HG02938 (cell line): ENCODE data around the gene OTC.

Experiments
- ATAC-seq: cut with Tn5 transposase; IDR thresholded peaks from one replicate; pipeline ENCODE4 v1.9.1; 2021; ENCODE audit warnings: mild to moderate bottlenecking, moderate library complexity; ENCODE audit not compliant: unreplicated experiment

The OTC gene

GRCh38 chrX:38352362-38352761 lies at the start of gene OTC:
Gene OTC, plus strand, starts transcription at chrX:38352604. Its CDS starts 93 bp downstream, at chrX:38352697.
- ATAC-seq = no peak

- no peak for ATAC-seq
These were observed 48.4 kb upstream of the OTC start for GRCh38 chrX:38304010-38304409.

DNA sequence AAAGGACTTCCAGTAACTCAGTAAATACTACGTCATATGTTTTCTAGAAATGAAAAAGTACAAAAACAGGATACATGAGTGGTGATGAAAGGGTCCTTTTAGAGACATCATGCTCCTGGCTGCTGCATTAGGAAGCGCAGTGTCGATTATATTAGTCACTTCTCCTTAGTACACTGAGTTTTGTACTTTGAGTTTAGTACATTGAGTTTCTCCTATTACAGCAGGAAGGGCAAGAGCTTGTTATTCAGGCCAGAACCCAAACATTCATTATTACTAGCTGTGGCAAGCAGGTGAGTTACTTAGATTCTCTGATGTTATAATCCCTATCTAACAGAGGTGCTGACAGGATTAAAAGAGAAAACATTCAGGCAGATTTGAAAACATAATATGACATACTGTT lies 46.4 kb upstream of the OTC start:
- no peak for ATAC-seq

DNA sequence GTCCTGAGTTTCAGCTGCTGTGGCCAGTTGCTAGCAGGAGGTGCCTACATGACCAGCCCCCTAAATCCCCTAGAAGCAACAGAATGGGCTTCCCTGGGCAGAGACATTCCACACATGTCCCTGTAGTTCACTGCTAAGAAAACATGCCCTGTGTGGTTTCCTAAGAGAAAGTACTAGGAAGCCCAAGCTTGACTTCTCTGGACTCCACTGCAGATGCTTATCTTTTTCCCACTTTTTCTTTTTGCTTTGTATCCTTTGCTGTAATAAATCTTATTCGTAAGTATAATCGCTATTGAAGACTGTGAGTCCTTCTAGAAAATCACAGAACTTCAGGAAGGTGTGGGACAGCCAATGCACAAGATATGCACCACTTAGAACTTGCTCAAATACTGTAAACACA lies 40.7 kb upstream of the OTC start:
- no peak for ATAC-seq

DNA sequence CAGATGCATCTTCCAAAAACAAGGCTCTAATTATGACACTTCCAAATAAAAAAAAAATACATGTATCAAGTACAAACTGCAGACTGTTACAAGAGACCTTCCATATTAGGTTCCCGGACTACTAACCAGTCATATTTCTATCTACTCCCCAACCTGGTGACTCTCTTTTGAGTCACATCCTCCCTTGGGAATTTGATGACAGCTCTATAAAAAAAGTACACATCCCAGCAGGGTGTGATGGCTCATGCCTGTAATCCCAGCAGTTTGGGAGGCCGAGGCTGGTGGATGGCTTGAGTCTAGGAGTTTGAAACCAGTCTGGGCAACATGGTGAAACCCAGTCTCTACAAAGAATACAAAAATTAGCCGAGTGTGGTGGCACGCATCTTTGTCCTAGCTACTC lies 40.0 kb upstream of the OTC start:
- ATAC-seq = no peak

- no peak for ATAC-seq
These were observed 39.2 kb upstream of the OTC start for GRCh38 chrX:38313190-38313589.

DNA sequence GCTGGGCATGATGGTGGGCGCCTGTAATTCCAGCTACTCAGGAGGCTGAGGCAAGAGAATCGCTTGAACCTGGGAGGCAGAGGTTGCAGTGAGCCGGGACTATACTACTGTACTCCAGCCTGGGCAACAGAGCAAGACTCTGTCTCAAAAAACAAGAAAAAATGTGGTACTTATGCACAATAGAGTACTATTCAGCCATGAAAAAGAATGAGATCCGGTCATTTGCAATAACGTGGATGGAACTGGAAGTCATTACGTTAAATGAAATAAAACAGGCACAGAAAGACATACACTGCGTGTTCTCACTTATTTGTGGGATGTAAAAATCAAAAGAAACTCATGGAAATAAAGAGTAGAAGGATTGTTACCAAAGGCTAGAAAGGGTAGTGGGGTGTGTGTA lies 37.2 kb upstream of the OTC start:
- ATAC-seq = no peak

DNA sequence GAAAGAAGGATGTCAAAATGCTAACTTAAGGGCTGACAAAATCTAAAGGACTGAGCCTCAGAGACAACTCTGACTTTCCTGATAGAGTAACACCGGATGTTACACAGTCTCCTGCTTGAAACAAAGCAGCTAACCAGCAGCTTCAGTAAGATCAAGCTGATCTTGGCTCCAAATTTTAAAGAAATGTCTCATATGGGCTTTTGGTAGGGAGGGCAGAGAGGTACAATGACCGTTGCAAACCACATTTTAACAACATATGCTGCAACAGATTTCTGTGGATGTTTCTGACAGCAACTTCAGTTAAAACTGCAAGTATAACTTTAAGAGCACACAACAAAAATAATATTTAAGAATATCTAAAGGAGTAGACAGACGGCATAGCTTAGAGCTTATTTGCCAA lies 34.2 kb upstream of the OTC start:
- ATAC-seq = no peak

DNA sequence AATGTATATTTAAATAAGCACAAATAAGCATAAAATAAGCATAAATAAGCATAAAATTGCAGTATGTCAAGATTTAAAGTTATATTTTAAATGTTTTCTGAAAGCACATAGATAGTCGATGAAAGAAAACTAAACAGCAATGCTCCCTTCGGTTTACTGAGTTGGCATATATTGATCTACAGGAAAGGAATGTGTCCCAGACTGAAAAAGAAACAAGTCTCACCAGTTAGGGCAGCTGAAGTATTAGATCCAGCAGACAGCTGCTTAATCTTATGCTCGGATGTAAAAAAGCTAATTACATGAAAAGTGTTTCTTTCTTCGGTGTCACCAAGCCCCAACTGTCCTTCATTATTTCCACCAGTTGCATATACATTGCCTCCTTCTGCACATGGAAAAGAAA lies 33.8 kb upstream of the OTC start:
- no peak for ATAC-seq

DNA sequence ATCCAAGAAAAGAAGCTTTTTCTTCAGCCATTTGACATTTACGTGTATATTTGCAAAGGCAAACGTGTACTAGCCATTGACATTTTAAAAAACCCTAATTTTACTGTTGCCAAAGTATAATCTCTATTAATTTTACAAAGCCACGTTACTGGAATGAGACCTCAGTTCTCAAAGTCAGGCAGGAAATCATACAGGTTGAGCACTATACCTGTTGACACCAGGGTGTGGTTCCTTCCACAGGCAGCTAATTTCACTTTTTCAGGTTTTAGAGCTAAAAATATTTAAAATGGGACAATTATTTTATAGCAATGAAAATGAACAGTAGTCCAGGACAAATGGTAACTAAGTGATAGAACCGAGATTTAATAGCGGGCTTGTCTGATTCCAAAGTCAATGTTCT lies 31.6 kb upstream of the OTC start:
- no peak for ATAC-seq

DNA sequence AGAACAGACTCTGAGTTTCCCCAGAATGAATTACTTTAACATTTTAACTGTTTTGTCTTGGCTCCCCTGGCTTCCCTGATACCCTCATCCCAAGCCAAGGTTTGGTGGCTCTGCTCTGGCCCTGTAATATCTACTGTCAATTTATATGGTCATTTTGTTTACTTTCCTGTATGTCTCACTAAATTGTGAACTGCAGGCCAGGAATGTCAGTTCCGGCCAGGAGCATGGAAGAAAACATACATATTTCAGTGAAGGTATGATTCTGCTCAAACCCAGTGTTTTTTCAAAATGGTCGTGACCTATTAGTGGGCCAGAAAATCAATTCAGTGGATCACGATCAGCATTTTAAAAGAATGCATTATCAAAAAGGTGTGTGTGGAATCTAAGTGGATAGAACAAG lies 26.3 kb upstream of the OTC start:
- ATAC-seq = no peak

- ATAC-seq = peak; percentile 91
These were observed 25.2 kb upstream of the OTC start, which contains the start of gene RPGR for GRCh38 chrX:38327007-38327774. Gene RPGR, minus strand, starts transcription at chrX:38327509. Its CDS starts 142 bp downstream, at chrX:38327367.

DNA sequence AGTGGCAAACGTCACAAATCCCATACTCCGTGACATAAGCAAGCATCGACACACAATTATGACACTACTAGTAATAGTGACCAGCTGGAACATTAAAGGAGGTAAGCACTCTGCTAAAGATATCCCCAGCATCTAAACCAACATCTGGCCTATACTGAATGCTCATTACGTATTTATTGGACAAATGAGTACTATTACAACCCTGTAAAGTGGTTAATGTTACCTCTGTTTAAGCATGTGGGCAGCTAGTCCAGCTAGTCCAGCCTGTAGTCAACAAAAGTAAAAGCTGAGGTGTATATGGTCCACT lies 24.7 kb upstream of the OTC start:
- ATAC-seq = no peak

DNA sequence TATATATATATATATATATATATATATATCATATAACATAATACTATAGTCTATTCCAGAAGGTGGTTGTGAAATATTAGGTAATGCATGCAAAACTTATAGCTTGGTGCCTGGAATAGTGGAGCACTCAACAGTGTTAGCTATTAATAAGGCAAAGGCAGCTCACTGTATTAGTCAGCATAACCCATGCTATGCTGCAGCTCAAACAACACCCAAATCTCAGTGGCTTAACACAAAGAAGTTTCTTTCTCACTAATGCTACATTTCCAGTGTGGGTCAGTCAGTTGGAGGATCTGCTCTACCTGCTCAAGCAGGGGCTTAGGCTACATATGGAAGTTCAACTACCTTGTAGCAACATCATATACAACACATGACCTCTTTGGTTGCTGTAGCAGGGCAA lies 19.9 kb upstream of the OTC start:
- ATAC-seq = peak; percentile 71

- no peak for ATAC-seq
These were observed 17.0 kb upstream of the OTC start for GRCh38 chrX:38335382-38335781.

- no peak for ATAC-seq
These were observed 15.7 kb upstream of the OTC start for GRCh38 chrX:38336538-38337240.

DNA sequence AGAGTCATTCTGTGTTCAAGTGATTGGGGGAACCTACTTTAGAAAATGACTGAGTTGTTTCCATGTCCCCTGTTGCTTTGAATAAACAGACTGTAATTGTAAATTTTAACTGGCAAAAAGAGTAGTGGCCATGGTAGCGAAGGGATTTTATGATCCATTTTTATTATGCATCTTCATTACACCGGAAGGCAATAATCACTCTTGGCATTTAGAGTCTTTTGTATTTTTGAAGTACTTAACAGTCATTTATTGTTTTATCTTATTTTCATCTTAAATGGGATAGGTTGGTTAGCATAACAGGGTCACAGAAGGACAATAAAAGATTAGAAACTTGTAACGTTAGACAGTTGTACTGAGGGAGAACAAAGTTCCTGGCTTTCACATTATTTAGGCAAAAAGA lies 11.0 kb upstream of the OTC start:
- ATAC-seq = no peak

DNA sequence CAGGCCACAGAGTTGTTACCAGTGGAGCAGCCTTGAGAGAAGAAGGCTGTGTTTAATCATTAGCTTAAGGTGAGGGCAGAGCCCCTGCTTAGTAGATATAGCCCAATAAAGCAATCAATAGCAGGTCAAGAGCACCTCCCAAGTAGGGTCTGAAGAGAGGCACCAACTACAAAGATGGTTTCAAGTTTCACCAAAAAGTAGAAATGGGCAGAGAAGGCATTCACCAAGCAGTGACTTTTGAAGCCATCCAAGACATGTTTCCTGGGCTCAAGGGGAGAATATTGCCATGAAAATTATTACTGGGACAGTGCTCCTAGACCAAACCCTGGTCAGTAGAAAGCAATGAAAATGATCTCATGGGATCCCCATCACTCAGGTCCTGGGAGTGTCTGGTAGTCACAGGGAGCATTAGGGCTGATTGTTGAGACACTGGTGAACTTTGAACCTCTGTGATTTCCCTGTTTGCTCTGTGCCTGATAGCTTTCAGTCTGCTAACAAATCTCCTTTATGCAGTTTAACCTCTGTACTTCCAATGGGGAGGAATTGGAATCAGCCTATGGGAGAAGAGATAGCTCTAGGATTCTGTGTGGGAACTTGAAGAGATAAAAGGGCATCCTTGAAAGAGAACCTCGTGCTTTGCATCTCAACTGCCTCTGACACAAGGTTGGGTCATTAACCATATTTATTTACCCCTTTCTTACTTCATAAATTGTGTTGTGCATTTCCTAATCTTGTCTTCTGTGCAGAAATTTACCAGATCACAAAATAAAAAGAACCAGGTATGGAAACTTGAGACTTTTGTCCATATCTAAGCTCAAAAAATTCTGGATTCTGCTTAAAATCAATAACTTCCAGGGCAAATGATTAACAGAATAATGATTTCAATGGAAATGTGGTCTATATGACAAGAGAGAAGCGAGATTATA lies 9.3 kb upstream of the OTC start:
- no peak for ATAC-seq

GRCh38 chrX:38346150-38346549 lies 6.3 kb upstream of the OTC start:
- ATAC-seq = no peak

DNA sequence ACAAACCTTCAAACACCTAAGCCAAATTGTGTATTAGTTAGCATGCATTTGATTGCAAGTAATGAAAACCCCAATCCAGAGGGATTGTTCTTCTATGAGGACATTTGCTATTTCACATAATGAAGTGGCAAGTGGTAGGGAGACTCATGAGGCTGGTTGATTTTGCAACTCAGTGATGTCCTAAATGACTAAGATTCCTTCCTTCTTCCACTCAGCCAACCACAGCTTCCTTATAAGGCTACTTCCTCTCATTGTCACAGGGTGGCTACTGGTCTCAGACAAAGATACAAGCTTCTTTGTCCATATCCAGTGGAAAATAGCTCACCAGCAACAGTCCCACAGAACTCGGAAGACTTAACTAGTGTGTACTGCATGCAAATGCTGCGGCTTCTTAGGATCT lies 5.3 kb upstream of the OTC start:
- ATAC-seq = no peak

DNA sequence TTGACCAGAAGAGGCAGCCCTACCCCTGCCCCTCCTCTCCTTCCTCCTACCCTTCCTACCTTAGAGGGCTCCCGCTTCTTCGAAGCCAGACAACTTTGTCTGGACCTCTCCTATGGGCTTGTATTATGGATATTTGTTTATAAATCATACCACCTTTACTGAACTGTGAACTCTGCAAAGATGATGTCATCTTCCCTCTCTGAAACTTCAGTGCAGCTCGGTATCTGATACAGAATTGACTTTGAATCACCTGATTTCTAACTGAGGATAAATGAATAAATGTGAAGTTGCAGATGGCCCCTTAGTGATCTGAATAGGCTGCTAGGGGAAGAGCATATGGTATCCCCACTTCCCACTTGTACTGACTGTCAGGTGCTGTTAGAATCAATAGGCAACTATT lies 1.1 kb upstream of the OTC start:
- ATAC-seq = no peak

DNA sequence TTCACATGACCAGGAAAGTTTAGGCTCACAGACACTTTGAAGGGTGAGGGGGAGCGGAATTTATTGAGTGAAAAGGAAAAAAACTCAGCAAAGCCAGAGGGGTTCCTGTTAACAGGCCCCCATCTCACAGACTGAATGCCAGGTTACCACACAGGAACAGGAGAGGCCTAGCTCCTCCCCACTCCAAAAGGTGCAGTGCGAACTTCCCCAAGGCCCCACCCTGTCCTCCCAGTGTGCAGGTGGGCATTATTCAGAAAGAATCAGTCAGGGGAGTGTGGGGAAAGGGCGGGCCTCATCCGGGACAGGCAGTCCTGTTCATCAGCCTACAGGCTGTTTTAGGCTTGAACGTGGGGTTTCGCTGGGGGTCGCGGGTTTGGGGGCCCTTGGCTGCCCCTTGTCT lies 4.0 kb downstream of the OTC start:
- no peak for ATAC-seq
